GM19455 (cell line): ENCODE data around the gene OR8H3.
"Not testable (repeated sequence)": the region's sequence is repeated elsewhere in the genome, so short reads cannot be mapped to it uniquely, and the experiment has no call there.

ENCODE experiments used
- ATAC-seq: cut with Tn5 transposase; IDR thresholded peaks from one replicate; pipeline ENCODE4 v1.9.1; 2021; ENCODE audit not compliant: unreplicated experiment

OR8H3 gene

GRCh38 chr11:56122073-56122472 is at the start of gene OR8H3:
Gene OR8H3 (plus strand): TSS chr11:56122373. CDS start chr11:56122373, 0 bp downstream.
- no peak for ATAC-seq

GRCh38 chr11:56089697-56090096 is 32.5 kb upstream of the OR8H3 start:
- no peak for ATAC-seq

GRCh38 chr11:56093008-56093407 is 29.2 kb upstream of the OR8H3 start, which contains the start of gene OR8I2:
Gene OR8I2 (plus strand): TSS chr11:56093308. CDS start chr11:56093308, 0 bp downstream.
- no peak for ATAC-seq

GRCh38 chr11:56103210-56103737 is 18.9 kb upstream of the OR8H3 start, which contains the start of gene OR8H2:
Gene OR8H2 (plus strand): TSS chr11:56103687. CDS start chr11:56105043, 1,356 bp downstream.
- no peak for ATAC-seq

- no peak for ATAC-seq
Measured at GRCh38 chr11:56140151-56140661, 18.0 kb downstream of the OR8H3 start, which contains the start of gene OR8J3. Gene OR8J3 (minus strand): TSS chr11:56140201. CDS start chr11:56137718, 2,483 bp downstream.

- ATAC-seq: not testable (repeated sequence)
Measured at GRCh38 chr11:56143681-56144080, 21.5 kb downstream of the OR8H3 start.

- no peak for ATAC-seq
Measured at GRCh38 chr11:56151376-56151775, 29.2 kb downstream of the OR8H3 start.

GRCh38 chr11:56152333-56152732 is 30.2 kb downstream of the OR8H3 start:
- ATAC-seq: no peak

GRCh38 chr11:56160217-56160616 is 38.0 kb downstream of the OR8H3 start, which contains the start of gene OR8K5:
Gene OR8K5 (minus strand): TSS chr11:56160317. CDS start chr11:56160317, 0 bp downstream.
- ATAC-seq: no peak

GRCh38 chr11:56163804-56164203 is 41.6 kb downstream of the OR8H3 start:
- ATAC-seq: no peak

GRCh38 chr11:56172256-56172830 is 50.2 kb downstream of the OR8H3 start:
- ATAC-seq: no peak
